Motor neuron (in vitro differentiated cells): Measurements from ENCODE around the gene VPS54. TPM values are rescaled to one million over a fixed set of nuclear protein-coding genes. Genes with fewer than 3 reads are reported as not detected.
A peak's percentile ranks its signal among the peaks of the same experiment; 100 is the strongest.

Source experiments
- ATAC-seq, 8 experiments: fragments of 200-7000 bp; cut with Tn5 transposase; replicated peaks in 6 of 8; 2 replicates each; pipeline ENCODE4 v1.8.0; 2021; ENCODE audit warnings: mild to moderate bottlenecking in 8 of 8, moderate library complexity in 8 of 8
- H3K27ac ChIP-seq, 2 donors: fragments of 250-450 bp; sonication (Bioruptor Pico); 2 replicates each; pipeline ENCODE4 v1.9.0; 2021; ENCODE audit warnings: antibody characterized with exemption in 2 of 2, mild to moderate bottlenecking in 2 of 2, moderate library complexity in 1 of 2
- H3K4me1 ChIP-seq, 2 donors: fragments of 250-450 bp; sonication (Bioruptor Pico); replicated peaks in 1 of 2; 2 replicates each; pipeline ENCODE4 v1.6.1; 2021; ENCODE audit warnings: antibody characterized with exemption in 2 of 2, mild to moderate bottlenecking in 2 of 2, moderate library complexity in 1 of 2
- H3K4me3 ChIP-seq, 5 donors: fragments of 250-450 bp; sonication (Bioruptor Pico); 2 replicates each; pipeline ENCODE4 v1.9.0; 2021; ENCODE audit warnings: antibody characterized with exemption in 5 of 5, mild to moderate bottlenecking in 5 of 5, moderate library complexity in 4 of 5
- WGBS, 10 experiments: fragments of 450-650 bp; shearing (Covaris generic); methylation state at CpG; one replicate each; pipeline ENCODE4 v1.0.0; 2022; 5-methylcytosine and 5-hydroxymethylcytosine counted together
- in situ Hi-C, 9 experiments: fragments of 400-800 bp; cut with MboI; loops; one replicate each; pipeline ENCODE4 v1.15.0; 2021; ENCODE audit warnings: low sequenced_read_pairs in 9 of 9, low pct_unique_long_range_greater_than_20kb in 2 of 9; ENCODE audit not compliant: unreplicated experiment in 9 of 9
- total RNA-seq, 8 experiments: library from RNA; unstranded; fragments of 300-600 nt; gene quantifications; 2 replicates each; pipeline versions ENCODE4 v1.2.3 to v1.2.4, GENCODE V29; 2022

The VPS54 gene
- total RNA-seq, 8 experiments from 2014 or later = 16.1 to 27.7 (median 22.1) TPM

DNA sequence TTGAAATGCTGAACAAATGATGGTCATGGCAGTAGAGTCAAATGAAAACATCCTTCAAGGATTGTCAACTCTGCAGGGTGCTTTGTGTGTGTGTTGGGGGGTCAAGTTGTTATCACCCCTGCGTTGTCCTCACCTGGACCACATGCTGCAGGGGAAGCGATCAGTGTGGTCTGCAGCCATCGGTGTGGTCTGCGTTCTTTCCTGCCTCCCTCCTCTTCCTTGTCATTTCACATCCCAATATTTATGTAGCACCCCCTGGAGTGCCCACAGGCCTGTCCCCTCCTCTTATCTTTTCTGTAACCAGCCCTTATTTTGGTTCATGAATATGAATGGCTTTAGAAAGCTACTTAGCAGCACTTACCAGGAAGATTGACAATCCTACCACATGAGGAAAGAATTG, 138.6 kb downstream of the VPS54 start:
- ATAC-seq = peak in 2 of 8 experiments; percentile 19 to 51
- 42 to 100% (median 75%) methylated on average over 1 to 4 of the region's 4 CpGs; no CpG with 5 or more reads in 4 of the 10 experiments for WGBS, 10 experiments
- H3K4me1 ChIP-seq = peaks cover 0 to 9% of the 10 kb centered on the region in 2 donors
- H3K4me3 ChIP-seq = no peak overlapping the region
- no peak overlapping the region for H3K27ac ChIP-seq
- in situ Hi-C loops = loop anchor here in 3 of 9 experiments (25.0 kb wide), 1 partner anchor 193 kb away; no protein-coding TSS in a partner anchor

DNA sequence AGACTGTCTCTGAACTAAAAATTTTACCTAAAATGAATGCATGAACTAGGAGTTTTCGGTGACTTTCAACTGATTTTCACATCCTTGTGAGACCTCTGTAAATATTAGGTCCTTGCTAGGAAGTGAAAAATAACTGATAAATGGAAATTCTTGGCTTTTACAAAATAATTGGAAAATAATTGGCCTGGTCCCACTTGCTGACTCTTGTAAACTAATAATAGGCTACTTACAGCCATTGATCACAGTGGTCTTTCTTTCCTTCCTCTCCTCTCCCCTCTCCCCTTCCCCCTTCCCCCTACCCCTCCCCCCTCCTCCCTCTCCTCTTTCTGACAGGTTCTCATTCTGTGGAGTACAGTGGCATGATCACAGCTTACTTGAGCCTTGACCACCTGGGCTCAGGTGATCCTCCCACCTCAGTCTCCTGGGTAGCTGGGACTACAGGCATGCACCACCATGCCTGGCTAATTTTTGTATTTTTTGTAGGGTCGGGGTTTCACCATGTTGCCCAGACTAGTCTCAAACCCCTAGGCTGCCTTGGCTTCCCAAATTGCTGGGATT, 139.3 kb downstream of the VPS54 start:
- WGBS, 10 experiments = 60 to 100% (median 100%) methylated on average over 1 to 2 of the region's 2 CpGs; no CpG with 5 or more reads in 4 of the 10 experiments
- in situ Hi-C loops = loop anchor here in 3 of 9 experiments (25.0 kb wide), 1 partner anchor 193 kb away; no protein-coding TSS in a partner anchor
- H3K27ac ChIP-seq = no peak overlapping the region
- H3K4me3 ChIP-seq = no peak overlapping the region
- ATAC-seq = no peak
- peaks cover 0 to 9% of the 10 kb centered on the region in 2 donors for H3K4me1 ChIP-seq

DNA sequence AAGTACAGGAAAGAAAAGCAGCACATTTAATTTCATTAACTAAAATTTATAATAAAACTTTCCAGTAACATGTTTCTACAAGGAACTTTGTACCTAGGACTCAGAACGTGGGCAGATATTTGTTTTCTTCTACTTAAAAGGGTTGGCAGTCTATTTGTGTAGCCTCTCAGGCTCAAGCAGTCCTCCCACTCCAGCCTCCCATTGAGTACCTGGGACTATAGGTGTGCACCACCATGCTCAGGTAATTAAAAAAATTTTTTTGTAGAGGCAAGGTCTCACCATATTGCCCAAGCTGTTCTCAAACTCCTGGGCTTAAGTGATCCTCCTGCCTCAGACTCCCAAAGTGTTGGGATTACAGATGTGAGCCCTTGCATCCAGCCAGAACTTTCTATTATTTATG, 140.7 kb downstream of the VPS54 start:
- no peak for ATAC-seq
- in situ Hi-C loops = loop anchor here in 3 of 9 experiments (25.0 kb wide), 1 partner anchor 191 kb away; no protein-coding TSS in a partner anchor
- no peak overlapping the region for H3K4me3 ChIP-seq
- H3K27ac ChIP-seq = no peak overlapping the region
- H3K4me1 ChIP-seq = peaks cover 0 to 9% of the 10 kb centered on the region in 2 donors
- 60 to 100% (median 80%) methylated on average over 1 of the region's 1 CpG; no CpG with 5 or more reads in 3 of the 10 experiments for WGBS, 10 experiments

DNA sequence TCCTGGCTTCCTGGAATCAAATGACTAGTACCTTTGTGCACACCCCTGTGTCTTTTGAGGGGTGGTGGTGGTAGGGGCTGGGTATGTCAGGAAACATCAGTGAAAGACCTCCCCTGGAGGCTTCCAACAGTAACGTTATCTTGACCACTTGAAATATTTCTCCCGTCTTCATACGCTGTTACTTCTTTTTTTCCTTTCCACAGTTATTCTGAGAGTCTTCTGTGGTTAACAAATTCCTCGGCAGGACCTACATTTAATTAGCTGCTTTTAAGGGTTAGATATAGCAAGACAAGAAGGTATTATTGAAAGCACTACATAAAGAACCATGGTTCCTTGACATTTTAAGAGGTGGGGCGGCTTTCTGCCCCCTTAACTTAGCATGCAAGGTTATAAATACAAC, 142.9 kb downstream of the VPS54 start:
- peak in 1 of 8 experiments; percentile 31 for ATAC-seq
- 50 to 100% (median 94%) methylated on average over 1 to 5 of the region's 5 CpGs; no CpG with 5 or more reads in 1 of the 10 experiments for WGBS, 10 experiments
- in situ Hi-C loops = loop anchor here in 3 of 9 experiments (25.0 kb wide), 1 partner anchor 189 kb away; no protein-coding TSS in a partner anchor
- Histone ChIP-seq H3K4me1 (peaks cover 0 to 5% of the 10 kb centered on the region in 2 donors), H3K4me3 (no peak overlapping the region), H3K27ac (no peak overlapping the region)

DNA sequence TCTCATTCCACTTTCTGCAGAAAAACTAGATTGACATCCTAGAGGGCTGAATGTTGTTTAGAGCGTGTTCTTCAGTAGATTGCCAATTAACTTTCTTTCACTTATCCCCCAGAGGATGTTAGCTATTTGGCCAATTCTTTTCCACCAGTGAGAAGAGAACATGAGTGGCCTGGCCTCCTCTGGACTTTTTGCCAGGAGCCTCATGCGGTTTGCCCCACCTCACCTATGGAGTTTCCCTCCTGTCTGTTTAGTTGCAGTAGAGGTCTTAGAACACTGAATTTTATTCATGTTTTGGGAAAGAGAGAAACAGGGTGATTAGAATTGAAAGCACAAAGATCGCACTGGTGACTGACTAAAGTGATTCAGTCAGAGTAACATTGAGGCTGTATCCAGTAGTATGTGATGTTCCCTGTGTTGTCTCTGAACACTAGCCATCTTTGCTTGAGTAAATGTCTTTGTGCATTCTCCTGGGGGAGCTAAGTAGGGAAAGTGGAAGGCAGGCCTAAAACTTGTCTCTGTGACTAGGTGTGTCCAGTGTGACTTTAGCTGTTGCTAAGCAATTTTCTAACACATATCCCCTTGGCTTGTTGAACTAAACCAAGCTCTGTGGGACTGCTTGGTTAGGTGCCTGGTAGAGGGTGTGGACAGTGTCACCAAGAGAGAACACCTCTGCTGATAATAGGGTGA, 143.5 kb downstream of the VPS54 start:
- in situ Hi-C loops = loop anchor here in 3 of 9 experiments (25.0 kb wide), 1 partner anchor 188 kb away; no protein-coding TSS in a partner anchor
- peak in 4 of 8 experiments; percentile 36 to 86 (median 73) for ATAC-seq
- Histone ChIP-seq H3K27ac (no peak overlapping the region), H3K4me3 (no peak overlapping the region), H3K4me1 (peaks cover 0 to 2% of the 10 kb centered on the region in 2 donors)
- 37 to 100% (median 85%) methylated on average over 1 to 3 of the region's 3 CpGs; no CpG with 5 or more reads in 2 of the 10 experiments for WGBS, 10 experiments

DNA sequence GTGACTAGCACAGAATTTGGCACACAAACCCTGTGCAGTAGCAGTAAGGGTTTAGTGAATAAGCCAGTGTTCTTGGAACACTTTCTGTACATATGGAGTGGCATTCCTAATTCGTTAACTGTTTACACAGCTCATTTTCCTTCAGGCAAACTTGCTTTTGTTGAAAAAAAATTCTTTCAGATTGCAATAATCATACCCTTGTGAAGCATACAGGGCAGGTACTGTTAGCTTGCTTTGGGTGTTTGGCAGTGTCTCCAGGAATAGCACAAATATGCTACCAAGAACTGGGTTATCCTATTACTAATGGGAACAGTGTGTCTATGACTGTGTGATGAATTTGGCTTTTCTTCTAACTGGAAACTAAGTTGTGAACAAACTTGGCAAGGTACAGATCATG, 144.1 kb downstream of the VPS54 start:
- WGBS, 10 experiments = 13 to 100% (median 100%) methylated on average over 1 of the region's 1 CpG; no CpG with 5 or more reads in 3 of the 10 experiments
- no peak overlapping the region for H3K27ac ChIP-seq
- H3K4me1 ChIP-seq = no peaks in the 10 kb centered on the region
- in situ Hi-C loops = loop anchor here in 3 of 9 experiments (25.0 kb wide), 1 partner anchor 188 kb away; no protein-coding TSS in a partner anchor
- ATAC-seq = peak in 4 of 8 experiments; percentile 6 to 51 (median 48)
- no peak overlapping the region for H3K4me3 ChIP-seq

DNA sequence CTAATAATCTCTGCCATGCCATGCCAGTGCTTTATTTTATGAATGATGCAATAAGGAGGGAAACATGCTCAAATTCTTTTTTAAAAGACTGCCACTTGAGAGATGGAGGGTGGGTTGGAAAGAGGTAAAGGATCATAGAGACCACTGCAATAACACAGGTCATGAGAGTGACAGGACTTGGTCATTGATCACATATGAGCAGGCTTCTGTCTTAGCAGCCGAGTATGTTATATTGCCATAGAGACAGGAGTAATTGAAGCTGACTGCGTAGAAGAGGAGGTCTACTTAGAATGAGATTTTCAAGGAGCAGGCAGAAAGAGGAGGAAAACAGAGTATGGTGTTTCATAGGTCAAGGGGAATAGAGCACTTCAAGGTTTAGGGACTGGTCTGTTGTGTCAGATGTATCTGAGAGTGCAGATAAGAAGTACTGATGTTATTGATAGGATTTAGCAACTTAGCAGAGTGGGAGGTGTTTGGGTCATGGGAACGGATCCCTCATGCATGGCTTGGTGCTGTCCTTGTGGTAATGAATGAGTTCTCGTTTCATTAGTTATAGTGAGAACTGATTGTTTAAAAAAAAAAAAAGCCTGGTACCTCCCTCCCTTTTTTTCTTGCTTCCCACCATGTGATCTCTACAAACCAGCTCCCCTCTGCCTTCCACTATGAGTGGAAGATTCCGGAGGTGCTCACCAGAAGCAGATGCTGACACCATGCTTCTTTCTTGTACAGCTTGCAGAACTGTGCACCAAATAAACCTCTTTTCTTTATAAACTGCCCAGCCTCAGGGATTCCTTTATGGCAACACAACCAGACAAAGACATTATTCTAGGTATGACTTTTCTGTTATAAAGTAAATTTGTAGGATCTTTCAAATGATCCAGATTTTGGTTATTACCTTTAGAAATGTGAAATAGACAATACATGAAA, 144.8 kb downstream of the VPS54 start:
- Histone ChIP-seq H3K4me1 (no peaks in the 10 kb centered on the region), H3K4me3 (no peak overlapping the region), H3K27ac (no peak overlapping the region)
- WGBS, 10 experiments = 75 to 100% (median 93%) methylated on average over 1 to 5 of the region's 5 CpGs
- in situ Hi-C loops = loop anchor here in 6 of 9 experiments (25.0 kb wide), 2 partner anchors 187 to 287 kb away; partner anchors contain the start of genes MDH1 (in 1 of the 6) and WDPCP (in 1 of the 6)
- no peak for ATAC-seq

DNA sequence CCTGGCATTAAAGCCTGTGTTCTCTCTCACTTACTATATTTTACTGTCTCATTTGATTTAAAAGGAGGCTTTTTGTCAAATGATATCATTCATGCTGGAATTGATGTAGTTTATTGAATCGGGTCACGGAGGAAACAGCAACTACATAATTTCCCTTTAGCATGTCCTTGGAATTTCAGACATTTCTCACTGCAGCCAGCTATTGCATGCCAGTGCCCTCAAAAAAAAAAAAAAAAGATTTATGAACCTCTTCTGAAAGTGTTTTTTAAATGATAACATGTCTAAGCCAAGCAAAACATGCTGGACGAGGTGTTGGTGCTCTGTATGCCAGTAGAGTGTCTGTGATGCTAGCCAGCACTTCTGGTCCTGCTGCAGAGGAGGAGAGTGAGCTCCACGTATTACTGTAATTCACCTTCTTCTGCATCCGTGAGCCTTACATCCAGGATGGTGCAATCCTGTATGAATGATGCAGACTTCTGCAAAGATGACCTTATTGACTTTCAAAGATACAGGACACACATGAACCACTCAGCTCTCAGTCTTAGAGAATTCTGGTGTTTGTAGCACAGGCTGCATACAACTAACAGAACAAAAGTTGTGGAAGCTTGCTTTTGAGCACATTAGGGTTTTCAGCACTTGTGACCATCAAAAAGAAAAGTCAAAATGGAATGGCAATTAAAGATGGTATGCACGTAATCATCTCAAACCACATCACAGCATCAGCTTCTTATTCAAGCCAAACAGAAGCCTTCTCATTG, 146.5 kb downstream of the VPS54 start:
- Histone ChIP-seq H3K4me1 (no peaks in the 10 kb centered on the region), H3K27ac (no peak overlapping the region), H3K4me3 (no peak overlapping the region)
- 40 to 100% (median 83%) methylated on average over 1 to 6 of the region's 6 CpGs for WGBS, 10 experiments
- ATAC-seq = peak in 3 of 8 experiments; percentile 6 to 56 (median 24)
- in situ Hi-C loops = loop anchor here in 3 of 9 experiments (25.0 kb wide), 2 partner anchors 185 to 285 kb away; partner anchors contain the start of genes MDH1 (in 1 of the 3) and WDPCP (in 1 of the 3)

DNA sequence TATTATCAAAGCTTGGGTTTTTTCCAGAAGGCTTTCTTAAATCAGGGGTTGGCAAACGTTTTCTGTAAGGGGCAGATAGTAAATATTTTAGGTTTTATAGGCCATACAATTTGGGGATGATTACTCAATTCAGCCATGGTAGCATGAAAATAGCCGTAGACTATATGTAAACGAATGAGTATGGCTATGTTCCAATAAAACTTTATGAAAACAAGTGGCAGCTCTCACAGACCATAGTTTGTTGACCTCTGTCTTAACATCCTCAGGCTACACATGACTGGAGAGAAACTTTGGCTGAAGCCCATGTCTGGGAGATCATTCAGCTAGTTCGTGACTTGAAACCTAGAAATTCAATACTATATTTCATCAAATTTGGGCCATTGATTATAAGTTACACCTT, 147.4 kb downstream of the VPS54 start:
- ATAC-seq = no peak
- Histone ChIP-seq H3K4me3 (no peak overlapping the region), H3K27ac (no peak overlapping the region), H3K4me1 (no peaks in the 10 kb centered on the region)
- 72 to 100% (median 93%) methylated on average over 1 to 4 of the region's 4 CpGs; no CpG with 5 or more reads in 1 of the 10 experiments for WGBS, 10 experiments
- in situ Hi-C loops = loop anchor here in 3 of 9 experiments (25.0 kb wide), 2 partner anchors 185 to 285 kb away; partner anchors contain the start of genes MDH1 (in 1 of the 3) and WDPCP (in 1 of the 3)

DNA sequence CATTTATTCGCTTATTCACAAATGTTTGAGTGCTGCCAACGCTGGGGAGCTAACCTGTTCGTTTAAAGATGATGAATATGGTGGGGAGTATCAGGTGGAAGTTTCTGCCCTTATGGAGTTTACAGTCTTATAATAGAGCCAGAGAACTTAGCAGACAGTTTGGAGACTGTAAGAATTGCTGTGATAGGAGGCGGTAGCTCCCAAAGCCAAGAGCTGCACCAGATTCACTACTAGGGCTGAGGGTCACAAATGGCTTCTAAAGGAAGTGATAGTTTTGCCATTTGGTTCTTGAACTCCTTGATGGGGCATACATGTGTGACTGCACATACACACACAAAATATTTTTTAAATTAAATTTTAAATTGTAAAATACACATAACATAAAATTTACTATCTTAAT, 148.5 kb downstream of the VPS54 start:
- 75 to 100% (median 92%) methylated on average over 2 to 4 of the region's 4 CpGs; no CpG with 5 or more reads in 1 of the 10 experiments for WGBS, 10 experiments
- Histone ChIP-seq H3K4me3 (no peak overlapping the region), H3K27ac (no peak overlapping the region), H3K4me1 (no peaks in the 10 kb centered on the region)
- no peak for ATAC-seq
- in situ Hi-C loops = loop anchor here in 3 of 9 experiments (25.0 kb wide), 2 partner anchors 183 to 283 kb away; partner anchors contain the start of genes MDH1 (in 1 of the 3) and WDPCP (in 1 of the 3)

DNA sequence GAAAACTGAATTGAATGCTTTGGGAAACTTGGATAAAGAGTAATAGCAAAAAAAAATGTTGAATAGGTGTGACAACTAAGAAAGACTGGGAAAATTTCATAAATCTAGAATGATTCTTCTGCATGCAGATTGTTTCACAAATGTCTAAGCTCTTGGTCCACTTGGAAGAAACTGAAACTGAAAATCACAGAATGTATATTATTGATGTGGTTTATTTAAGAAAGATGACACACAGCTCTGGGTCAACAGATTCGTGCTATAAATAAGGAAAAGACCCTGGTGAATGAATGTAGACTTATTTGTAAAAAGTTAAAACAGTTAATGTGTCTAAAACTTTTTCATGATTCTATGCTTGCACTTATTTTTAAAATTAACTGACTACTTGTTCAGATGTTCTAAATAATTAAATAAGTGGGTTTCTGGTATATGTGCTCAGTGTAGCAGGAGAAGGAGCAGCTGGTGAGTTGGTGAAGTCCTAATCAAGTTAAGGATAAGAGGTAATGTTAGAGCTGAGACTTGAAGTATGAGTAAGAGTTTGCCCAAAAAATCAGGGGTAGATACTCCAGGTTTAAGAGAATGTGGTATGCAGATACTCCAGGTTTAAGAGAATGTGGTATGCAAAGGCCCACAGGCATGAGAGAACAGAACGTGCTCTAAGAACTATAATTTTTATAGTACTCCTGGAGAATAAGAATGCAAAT, 153.1 kb downstream of the VPS54 start:
- in situ Hi-C loops = loop anchor here in 3 of 9 experiments (10.0 to 25.0 kb wide), 3 partner anchors 171 to 279 kb away; partner anchors contain the start of genes MDH1 (in 1 of the 3) and WDPCP (in 1 of the 3)
- Histone ChIP-seq H3K27ac (no peak overlapping the region), H3K4me3 (no peak overlapping the region), H3K4me1 (no peaks in the 10 kb centered on the region)
- 71 to 100% (median 89%) methylated on average over 1 to 2 of the region's 2 CpGs for WGBS, 10 experiments
- no peak for ATAC-seq
